Left kidney (tissue), 2 donors: ENCODE measurements around the gene RRM1. TPM values are rescaled to one million over a fixed set of nuclear protein-coding genes. Genes with fewer than 3 reads are reported as not detected.
A peak's percentile ranks its signal among the peaks of the same experiment; 100 is the strongest.

Experiments
- DNase-seq: peaks from one replicate; pipeline ENCODE4 v3.0.0-alpha.2; 2013
- polyA plus RNA-seq: library from polyadenylated mRNA; unstranded; fragments of 120-200 nt; gene quantifications from one replicate; pipeline ENCODE4 v1.2.1, GENCODE V29; 2013; ENCODE audit not compliant: insufficient read length

The RRM1 gene
- polyA plus RNA-seq, 1 donor: 100 TPM

GRCh38 chr11:4185561-4185960, 91.0 kb downstream of the RRM1 start:
- no peak for DNase-seq

GRCh38 chr11:4186464-4187054, 92.0 kb downstream of the RRM1 start:
- DNase-seq: no peak

- DNase-seq: peak; percentile 84
Measured at GRCh38 chr11:4187055-4187988, 92.7 kb downstream of the RRM1 start.

Other genes with a start within 250 kb of the RRM1 start
- 37.1 TPM for gene STIM1, start 239.1 kb upstream of the RRM1 start, polyA plus RNA-seq